ENCODE data around the gene UBXN4. TPM values are rescaled to one million over a fixed set of nuclear protein-coding genes. Genes with fewer than 3 reads are reported as not detected.

UBXN4 gene
- total and polyA plus RNA-seq, 2 of the 4 experiments (the other 2 are of a cell fraction), result 48.1 to 49.1 TPM

GRCh38 chr2:135698838-135699237, 42.8 kb upstream of the UBXN4 start (continued):
- TF ChIP-seq ELK1 (IDR thresholded peaks at IDR 0.05; ENCODE audit: borderline replicate concordance, low read depth, low read length) (no peak), MAFK (IDR thresholded peaks at IDR 0.05; ENCODE audit: low read depth, low read length) (no peak), SMC3 (IDR thresholded peaks at IDR 0.05; ENCODE audit: low read depth, low read length) (no peak)

GRCh38 chr2:135701442-135701841, 40.2 kb upstream of the UBXN4 start:
- H3K27me3 ChIP-seq (ENCODE audit: control insufficient read depth, insufficient read depth, low read length), result no peaks in the 10 kb centered on the region
- ATAC-seq (ENCODE audit: low read depth) (peak; percentile 92), DNase-seq (peak; percentile 79)
- intact Hi-C loops (cut with micrococcal nuclease), result loop anchor here (10.0 kb wide), 2 partner anchors 127 to 537 kb away; no protein-coding TSS in a partner anchor
- no peak overlapping the region for H2BK5ac ChIP-seq (ENCODE audit: low read depth, low read length, poor library complexity, severe bottlenecking)
- no peak overlapping the region for H3K4me2 ChIP-seq (ENCODE audit: low read depth, low read length)
- BruUV-seq (replicated peaks), result no TSS peak
- no peaks in the 10 kb centered on the region; the same call in 1 of the 2 replicates for H3K9me1 ChIP-seq (ENCODE audit: insufficient read depth, low read length)
- H3K23ac ChIP-seq (ENCODE audit: low read depth, low read length), result no peak overlapping the region
- dilution Hi-C loops (cut with HindIII; ENCODE audit: low sequenced_read_pairs, unreplicated experiment), result no loop called here
- H2AK5ac ChIP-seq (ENCODE audit: low read depth, low read length), result no peak overlapping the region
- H3K4me1 ChIP-seq (ENCODE audit: control insufficient read depth, insufficient read depth, low read length), result peaks cover 2% of the 10 kb centered on the region; the same call in 1 of the 2 replicates
- no peak overlapping the region for H3K4me3 ChIP-seq (ENCODE audit: insufficient read depth, low read depth, low read length)
- H2AK9ac ChIP-seq (replicated peaks; ENCODE audit: low read depth, low read length, poor library complexity), result no peak overlapping the region
- H3K14ac ChIP-seq (replicated peaks; ENCODE audit: low read depth, low read length), result no peak overlapping the region
- POLR2A ChIA-PET (ENCODE audit: unreplicated experiment), result no interaction called here
- no peaks in the 10 kb centered on the region for H4K20me1 ChIP-seq (ENCODE audit: insufficient read depth, low read length)
- no peak overlapping the region for H4K5ac ChIP-seq (ENCODE audit: low read depth, low read length)
- no peak overlapping the region for H2AFZ ChIP-seq (replicated peaks; ENCODE audit: low read length, poor library complexity)
- H3K4ac ChIP-seq (ENCODE audit: low read depth, low read length), result no peak overlapping the region
- no peak overlapping the region for H3K18ac ChIP-seq (ENCODE audit: low read depth, low read length)
- H3K27ac ChIP-seq (ENCODE audit: insufficient read depth, low read length), result no peak overlapping the region
- no peak overlapping the region for H3K9ac ChIP-seq (ENCODE audit: low read depth, low read length)
- in situ Hi-C loops (cut with MboI; ENCODE audit: low sequenced_read_pairs), result no loop called here
- H4K8ac ChIP-seq (ENCODE audit: low read depth in 2 of 2, low read length in 2 of 2), result no peak overlapping the region
- no peak overlapping the region for H4K91ac ChIP-seq (ENCODE audit: insufficient read depth, low read depth, low read length)
- H2BK20ac ChIP-seq (ENCODE audit: low read depth, low read length), result no peak overlapping the region
- 45% methylated on average over 2 of the region's 2 CpGs; no CpG with 5 or more reads in 1 of the 2 experiments for WGBS, 2 experiments (ENCODE audit: extremely low coverage in 2 of 2, insufficient read length in 1 of 2)
- no peaks in the 10 kb centered on the region for H3K9me3 ChIP-seq (ENCODE audit: control insufficient read depth, insufficient read depth, low read length)
- no peak overlapping the region for H2BK120ac ChIP-seq (ENCODE audit: low read depth, low read length)
- no peak overlapping the region for H3K56ac ChIP-seq (ENCODE audit: extremely low read depth, insufficient read depth, low read length)
- no peaks in the 10 kb centered on the region; a peak in 1 of 4 replicates for H3K79me1 ChIP-seq (ENCODE audit: low read depth in 1 of 2, low read length in 2 of 2)
- TF ChIP-seq CHD1 (IDR thresholded peaks at IDR 0.05; ENCODE audit: low read depth, low read length) (no peak), FOS (IDR thresholded peaks at IDR 0.05; ENCODE audit: low read depth, low read length) (peak; percentile 43; the same call in 1 of the 2 replicates), MAFK (IDR thresholded peaks at IDR 0.05; ENCODE audit: low read depth, low read length) (no peak), BHLHE40 (IDR thresholded peaks at IDR 0.05; ENCODE audit: low read depth, low read length) (peak; percentile 16; the same call in 1 of the 2 replicates), MAZ (IDR thresholded peaks at IDR 0.05; ENCODE audit: borderline replicate concordance, low read depth, low read length) (no peak), NFE2L2 (IDR thresholded peaks at IDR 0.05; ENCODE audit: low read depth, low read length) (peak; percentile 38), CEBPB (IDR thresholded peaks at IDR 0.05; ENCODE audit: low read depth, low read length) (peak; percentile 67), CTCF (conservative IDR thresholded peaks at IDR 0.05; ENCODE audit: low read depth, low read length) (no peak)
- 0 out of 2 replicates have a peak, but pooled peaks cover 1% of the 10 kb centered on the region for H3K36me3 ChIP-seq (ENCODE audit: control insufficient read depth, insufficient read depth, low read length)
- CTCF ChIA-PET, result interaction anchor here (1.4 kb wide), 1 partner anchor 8 kb away, joined by 4 read pairs; no protein-coding TSS in a partner anchor
- H2BK15ac ChIP-seq (ENCODE audit: low read depth, low read length), result no peak overlapping the region

All from IMR-90 (cell line).